Measurements from ENCODE around the gene EID2. TPM values are rescaled to one million over a fixed set of nuclear protein-coding genes. Genes with fewer than 3 reads are reported as not detected.

EID2 gene
- total and polyA plus RNA-seq, 2 donors (not counting 1 experiment from before 2014, with no cell fraction given), result 9.1 to 10.0 TPM

GRCh38 chr19:39494661-39495060, 45.3 kb downstream of the EID2 start:
- Histone ChIP-seq H3K4me3 (replicated peaks in 1 of 4; ENCODE audit: control extremely low read depth in 1 of 4, insufficient read depth in 1 of 4, low read depth in 3 of 4, low read length in 4 of 4) (no peak overlapping the region), H3K9me3 (ENCODE audit: control insufficient read depth, insufficient read depth, low read depth, low read length) (no peaks in the 10 kb centered on the region), H3K27me3 (ENCODE audit: control insufficient read depth, insufficient read depth, low read length) (peaks cover 12% of the 10 kb centered on the region), H3K36me3 (ENCODE audit: control insufficient read depth, insufficient read depth, low read length) (no peaks in the 10 kb centered on the region), H3K4me2 (ENCODE audit: extremely low read depth, insufficient read depth, low read length) (no peak overlapping the region), H3K27ac (ENCODE audit: insufficient read depth, low read length) (no peak overlapping the region), H4K20me1 (ENCODE audit: control insufficient read depth, extremely low read depth, insufficient read depth, low read length) (no peaks in the 10 kb centered on the region), H3K4me1 (ENCODE audit: control insufficient read depth, extremely low read depth, insufficient read depth, low read length) (no peaks in the 10 kb centered on the region), H3K79me2 (ENCODE audit: control insufficient read depth, insufficient read depth, low read length) (no peaks in the 10 kb centered on the region), H3K9ac (ENCODE audit: insufficient read depth, low read length) (no peak overlapping the region), H2AFZ (ENCODE audit: low read length) (no peak overlapping the region)
- no peak for DNase-seq (ENCODE audit: low read depth in 2 of 2)
- TF ChIP-seq EZH2 (IDR thresholded peaks at IDR 0.05; ENCODE audit: low read length, missing control alignments) (no peak), CTCF (conservative IDR thresholded peaks at IDR 0.05 in 1 of 2, IDR thresholded peaks at IDR 0.05 in 1 of 2; ENCODE audit: low read depth in 1 of 2, low read length in 2 of 2) (no peak)

- no peak for TF ChIP-seq EZH2 (IDR thresholded peaks at IDR 0.05; ENCODE audit: low read length, missing control alignments)
- no peak for TF ChIP-seq CTCF (conservative IDR thresholded peaks at IDR 0.05 in 1 of 2, IDR thresholded peaks at IDR 0.05 in 1 of 2; ENCODE audit: low read depth in 1 of 2, low read length in 2 of 2)
- Histone ChIP-seq H3K27ac (ENCODE audit: insufficient read depth, low read length) (no peak overlapping the region), H3K9ac (ENCODE audit: insufficient read depth, low read length) (no peak overlapping the region), H4K20me1 (ENCODE audit: control insufficient read depth, extremely low read depth, insufficient read depth, low read length) (no peaks in the 10 kb centered on the region), H2AFZ (ENCODE audit: low read length) (no peak overlapping the region), H3K36me3 (ENCODE audit: control insufficient read depth, insufficient read depth, low read length) (peaks cover 11% of the 10 kb centered on the region), H3K4me1 (ENCODE audit: control insufficient read depth, extremely low read depth, insufficient read depth, low read length) (no peaks in the 10 kb centered on the region), H3K9me3 (ENCODE audit: control insufficient read depth, insufficient read depth, low read depth, low read length) (no peaks in the 10 kb centered on the region), H3K4me2 (ENCODE audit: extremely low read depth, insufficient read depth, low read length) (no peak overlapping the region), H3K27me3 (ENCODE audit: control insufficient read depth, insufficient read depth, low read length) (peaks cover 4% of the 10 kb centered on the region), H3K79me2 (ENCODE audit: control insufficient read depth, insufficient read depth, low read length) (no peaks in the 10 kb centered on the region), H3K4me3 (replicated peaks in 1 of 4; ENCODE audit: control extremely low read depth in 1 of 4, insufficient read depth in 1 of 4, low read depth in 3 of 4, low read length in 4 of 4) (no peak overlapping the region)
- DNase-seq (ENCODE audit: low read depth in 2 of 2), result no peak
Measured at GRCh38 chr19:39492788-39493187, 47.2 kb downstream of the EID2 start.

DNA sequence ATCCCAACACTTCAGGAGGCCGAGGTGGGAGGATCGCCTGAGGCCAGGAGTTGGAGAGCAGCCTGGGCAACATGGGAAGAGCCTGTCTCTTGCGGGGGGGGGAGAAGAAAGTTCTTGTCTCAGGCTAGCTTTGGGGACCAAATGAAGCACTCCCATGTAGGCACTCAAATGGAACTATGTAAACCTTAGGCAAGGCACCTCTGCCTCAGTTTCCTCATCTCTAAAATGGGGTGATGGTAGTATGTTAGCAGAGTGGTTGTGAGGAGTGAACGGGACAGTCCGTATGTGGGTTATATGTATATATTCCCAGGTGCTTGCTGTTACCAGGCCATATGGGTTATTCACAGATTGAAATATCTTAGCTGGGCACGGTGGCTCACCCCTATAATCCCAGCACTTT, 47.7 kb downstream of the EID2 start:
- H4K20me1 ChIP-seq (ENCODE audit: control insufficient read depth, extremely low read depth, insufficient read depth, low read length), result no peaks in the 10 kb centered on the region
- DNase-seq (ENCODE audit: low read depth in 2 of 2), result no peak
- TF ChIP-seq CTCF (conservative IDR thresholded peaks at IDR 0.05 in 1 of 2, IDR thresholded peaks at IDR 0.05 in 1 of 2; ENCODE audit: low read depth in 1 of 2, low read length in 2 of 2) (no peak), EZH2 (IDR thresholded peaks at IDR 0.05; ENCODE audit: low read length, missing control alignments) (no peak)

More for the DNA sequence above, 47.7 kb downstream of the EID2 start:
- H3K79me2 ChIP-seq (ENCODE audit: control insufficient read depth, insufficient read depth, low read length), result no peaks in the 10 kb centered on the region
- H3K4me3 ChIP-seq (replicated peaks in 1 of 4; ENCODE audit: control extremely low read depth in 1 of 4, insufficient read depth in 1 of 4, low read depth in 3 of 4, low read length in 4 of 4), result no peak overlapping the region
- H3K36me3 ChIP-seq (ENCODE audit: control insufficient read depth, insufficient read depth, low read length), result peaks cover 12% of the 10 kb centered on the region
- H3K27ac ChIP-seq (ENCODE audit: insufficient read depth, low read length), result no peak overlapping the region
- no peak overlapping the region for H3K9ac ChIP-seq (ENCODE audit: insufficient read depth, low read length)
- H2AFZ ChIP-seq (ENCODE audit: low read length), result no peak overlapping the region
- H3K4me1 ChIP-seq (ENCODE audit: control insufficient read depth, extremely low read depth, insufficient read depth, low read length), result no peaks in the 10 kb centered on the region
- no peak overlapping the region for H3K4me2 ChIP-seq (ENCODE audit: extremely low read depth, insufficient read depth, low read length)
- H3K27me3 ChIP-seq (ENCODE audit: control insufficient read depth, insufficient read depth, low read length), result peaks cover 4% of the 10 kb centered on the region
- no peaks in the 10 kb centered on the region for H3K9me3 ChIP-seq (ENCODE audit: control insufficient read depth, insufficient read depth, low read depth, low read length)
